ENCODE measurements around the gene NCMAP. TPM values are rescaled to one million over a fixed set of nuclear protein-coding genes. Genes with fewer than 3 reads are reported as not detected.

Gene NCMAP
- total and polyA plus RNA-seq, 2 donors (not counting 1 experiment from before 2014, with no cell fraction given) = not detected

- Histone ChIP-seq H3K79me2 (ENCODE audit: control insufficient read depth, insufficient read depth, low read length) (no peaks in the 10 kb centered on the region), H3K9ac (ENCODE audit: insufficient read depth, low read length) (no peak overlapping the region), H4K20me1 (ENCODE audit: control insufficient read depth, extremely low read depth, insufficient read depth, low read length) (no peaks in the 10 kb centered on the region), H3K27me3 (ENCODE audit: control insufficient read depth, insufficient read depth, low read length) (peaks cover 23% of the 10 kb centered on the region), H3K27ac (ENCODE audit: insufficient read depth, low read length) (no peak overlapping the region), H3K36me3 (ENCODE audit: control insufficient read depth, insufficient read depth, low read length) (no peaks in the 10 kb centered on the region), H2AFZ (ENCODE audit: low read length) (no peak overlapping the region), H3K4me2 (ENCODE audit: extremely low read depth, insufficient read depth, low read length) (no peak overlapping the region), H3K4me1 (ENCODE audit: control insufficient read depth, extremely low read depth, insufficient read depth, low read length) (no peaks in the 10 kb centered on the region), H3K4me3 (replicated peaks in 1 of 4; ENCODE audit: control extremely low read depth in 1 of 4, insufficient read depth in 1 of 4, low read depth in 3 of 4, low read length in 4 of 4) (no peak overlapping the region), H3K9me3 (ENCODE audit: control insufficient read depth, insufficient read depth, low read depth, low read length) (no peaks in the 10 kb centered on the region)
- no peak for DNase-seq (ENCODE audit: low read depth in 2 of 2)
- TF ChIP-seq, protein P1, sequence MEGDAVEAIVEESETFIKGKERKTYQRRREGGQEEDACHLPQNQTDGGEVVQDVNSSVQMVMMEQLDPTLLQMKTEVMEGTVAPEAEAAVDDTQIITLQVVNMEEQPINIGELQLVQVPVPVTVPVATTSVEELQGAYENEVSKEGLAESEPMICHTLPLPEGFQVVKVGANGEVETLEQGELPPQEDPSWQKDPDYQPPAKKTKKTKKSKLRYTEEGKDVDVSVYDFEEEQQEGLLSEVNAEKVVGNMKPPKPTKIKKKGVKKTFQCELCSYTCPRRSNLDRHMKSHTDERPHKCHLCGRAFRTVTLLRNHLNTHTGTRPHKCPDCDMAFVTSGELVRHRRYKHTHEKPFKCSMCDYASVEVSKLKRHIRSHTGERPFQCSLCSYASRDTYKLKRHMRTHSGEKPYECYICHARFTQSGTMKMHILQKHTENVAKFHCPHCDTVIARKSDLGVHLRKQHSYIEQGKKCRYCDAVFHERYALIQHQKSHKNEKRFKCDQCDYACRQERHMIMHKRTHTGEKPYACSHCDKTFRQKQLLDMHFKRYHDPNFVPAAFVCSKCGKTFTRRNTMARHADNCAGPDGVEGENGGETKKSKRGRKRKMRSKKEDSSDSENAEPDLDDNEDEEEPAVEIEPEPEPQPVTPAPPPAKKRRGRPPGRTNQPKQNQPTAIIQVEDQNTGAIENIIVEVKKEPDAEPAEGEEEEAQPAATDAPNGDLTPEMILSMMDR (conservative IDR thresholded peaks at IDR 0.05 in 1 of 2, IDR thresholded peaks at IDR 0.05 in 1 of 2; ENCODE audit: low read depth in 1 of 2, low read length in 2 of 2) = no peak
- TF ChIP-seq EZH2 (IDR thresholded peaks at IDR 0.05; ENCODE audit: low read length, missing control alignments) = no peak
Observed at GRCh38 chr1:24554714-24555113, 1.2 kb upstream of the NCMAP start.

DNA sequence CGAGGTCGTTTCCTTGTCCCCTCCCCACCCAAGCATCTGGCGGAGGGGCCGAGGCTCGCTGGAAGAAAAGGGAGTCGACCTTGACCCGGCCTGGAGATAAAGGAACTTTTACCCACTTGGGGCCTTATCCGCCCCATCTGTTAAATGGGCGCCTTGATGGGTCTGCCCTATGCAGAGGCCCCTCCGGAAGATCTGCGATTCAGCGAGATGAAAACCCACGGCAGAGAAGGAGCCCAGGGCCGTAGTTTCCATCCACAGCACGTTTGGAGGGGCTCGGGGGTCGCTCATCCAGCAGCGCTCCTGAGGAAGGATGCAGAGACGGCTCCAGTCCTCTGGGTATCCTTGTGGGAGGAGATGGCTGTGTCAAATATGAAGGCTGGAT, 518 bp downstream of the NCMAP start:
- TF ChIP-seq EZH2 (IDR thresholded peaks at IDR 0.05; ENCODE audit: low read length, missing control alignments) = no peak
- TF ChIP-seq, protein P1 (conservative IDR thresholded peaks at IDR 0.05 in 1 of 2, IDR thresholded peaks at IDR 0.05 in 1 of 2; ENCODE audit: low read depth in 1 of 2, low read length in 2 of 2) = no peak
- Histone ChIP-seq H3K27ac (ENCODE audit: insufficient read depth, low read length) (no peak overlapping the region), H3K4me1 (ENCODE audit: control insufficient read depth, extremely low read depth, insufficient read depth, low read length) (no peaks in the 10 kb centered on the region), H3K27me3 (ENCODE audit: control insufficient read depth, insufficient read depth, low read length) (peaks cover 23% of the 10 kb centered on the region), H3K9me3 (ENCODE audit: control insufficient read depth, insufficient read depth, low read depth, low read length) (no peaks in the 10 kb centered on the region), H3K36me3 (ENCODE audit: control insufficient read depth, insufficient read depth, low read length) (no peaks in the 10 kb centered on the region), H3K4me3 (replicated peaks in 1 of 4; ENCODE audit: control extremely low read depth in 1 of 4, insufficient read depth in 1 of 4, low read depth in 3 of 4, low read length in 4 of 4) (no peak overlapping the region), H3K9ac (ENCODE audit: insufficient read depth, low read length) (no peak overlapping the region), H3K4me2 (ENCODE audit: extremely low read depth, insufficient read depth, low read length) (no peak overlapping the region), H2AFZ (ENCODE audit: low read length) (no peak overlapping the region), H4K20me1 (ENCODE audit: control insufficient read depth, extremely low read depth, insufficient read depth, low read length) (no peaks in the 10 kb centered on the region), H3K79me2 (ENCODE audit: control insufficient read depth, insufficient read depth, low read length) (no peaks in the 10 kb centered on the region)
- no peak for DNase-seq (ENCODE audit: low read depth in 2 of 2)

DNA sequence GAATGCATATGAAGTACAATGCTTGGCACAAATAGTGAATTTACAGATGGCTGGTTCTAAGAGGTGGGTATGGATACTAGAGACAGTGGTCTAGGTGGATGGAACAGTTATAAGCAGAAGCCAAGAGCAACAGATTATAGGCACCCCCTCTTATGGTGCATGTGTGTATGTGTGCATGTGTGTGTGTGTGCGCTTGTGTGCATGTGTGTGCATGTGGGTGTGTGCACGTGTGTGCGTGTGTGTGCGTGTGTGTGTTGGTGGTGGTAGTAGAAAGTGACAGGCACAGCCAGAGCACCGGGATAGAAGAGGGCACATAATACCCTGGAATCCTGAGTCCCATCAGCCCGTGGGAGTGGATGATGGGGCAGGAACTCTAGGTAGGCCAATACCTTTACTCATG, 1.3 kb downstream of the NCMAP start:
- H4K20me1 ChIP-seq (ENCODE audit: control insufficient read depth, extremely low read depth, insufficient read depth, low read length) = no peaks in the 10 kb centered on the region
- no peaks in the 10 kb centered on the region for H3K4me1 ChIP-seq (ENCODE audit: control insufficient read depth, extremely low read depth, insufficient read depth, low read length)
- H3K4me3 ChIP-seq (replicated peaks in 1 of 4; ENCODE audit: control extremely low read depth in 1 of 4, insufficient read depth in 1 of 4, low read depth in 3 of 4, low read length in 4 of 4) = no peak overlapping the region
- no peak overlapping the region for H3K27ac ChIP-seq (ENCODE audit: insufficient read depth, low read length)
- no peaks in the 10 kb centered on the region for H3K36me3 ChIP-seq (ENCODE audit: control insufficient read depth, insufficient read depth, low read length)
- no peak for DNase-seq (ENCODE audit: low read depth in 2 of 2)
- H3K79me2 ChIP-seq (ENCODE audit: control insufficient read depth, insufficient read depth, low read length) = no peaks in the 10 kb centered on the region
- H3K4me2 ChIP-seq (ENCODE audit: extremely low read depth, insufficient read depth, low read length) = no peak overlapping the region
- no peak overlapping the region for H3K9ac ChIP-seq (ENCODE audit: insufficient read depth, low read length)
- H3K27me3 ChIP-seq (ENCODE audit: control insufficient read depth, insufficient read depth, low read length) = peaks cover 22% of the 10 kb centered on the region
- no peak overlapping the region for H2AFZ ChIP-seq (ENCODE audit: low read length)
- no peak for TF ChIP-seq EZH2 (IDR thresholded peaks at IDR 0.05; ENCODE audit: low read length, missing control alignments)
- TF ChIP-seq, protein P1 (conservative IDR thresholded peaks at IDR 0.05 in 1 of 2, IDR thresholded peaks at IDR 0.05 in 1 of 2; ENCODE audit: low read depth in 1 of 2, low read length in 2 of 2) = no peak
- no peaks in the 10 kb centered on the region for H3K9me3 ChIP-seq (ENCODE audit: control insufficient read depth, insufficient read depth, low read depth, low read length)

Measured in fibroblast of lung (primary cell).